ENCODE data around the gene ETS1.

Gene ETS1, protein sequence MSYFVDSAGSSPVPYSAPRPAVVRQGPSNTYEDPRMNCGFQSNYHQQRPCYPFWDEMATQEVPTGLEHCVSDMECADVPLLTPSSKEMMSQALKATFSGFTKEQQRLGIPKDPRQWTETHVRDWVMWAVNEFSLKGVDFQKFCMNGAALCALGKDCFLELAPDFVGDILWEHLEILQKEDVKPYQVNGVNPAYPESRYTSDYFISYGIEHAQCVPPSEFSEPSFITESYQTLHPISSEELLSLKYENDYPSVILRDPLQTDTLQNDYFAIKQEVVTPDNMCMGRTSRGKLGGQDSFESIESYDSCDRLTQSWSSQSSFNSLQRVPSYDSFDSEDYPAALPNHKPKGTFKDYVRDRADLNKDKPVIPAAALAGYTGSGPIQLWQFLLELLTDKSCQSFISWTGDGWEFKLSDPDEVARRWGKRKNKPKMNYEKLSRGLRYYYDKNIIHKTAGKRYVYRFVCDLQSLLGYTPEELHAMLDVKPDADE

GRCh38 chr11:128587415-128587814, at the start of gene ETS1:
Gene ETS1, minus strand, starts transcription at chr11:128587558. Its CDS starts 14,428 bp downstream, at chr11:128573130.
- DNase-seq (ENCODE audit: low read depth in 2 of 2), result no peak

- no peak for DNase-seq (ENCODE audit: low read depth in 2 of 2)
These were observed 47.0 kb upstream of the ETS1 start for GRCh38 chr11:128634395-128634794.

DNA sequence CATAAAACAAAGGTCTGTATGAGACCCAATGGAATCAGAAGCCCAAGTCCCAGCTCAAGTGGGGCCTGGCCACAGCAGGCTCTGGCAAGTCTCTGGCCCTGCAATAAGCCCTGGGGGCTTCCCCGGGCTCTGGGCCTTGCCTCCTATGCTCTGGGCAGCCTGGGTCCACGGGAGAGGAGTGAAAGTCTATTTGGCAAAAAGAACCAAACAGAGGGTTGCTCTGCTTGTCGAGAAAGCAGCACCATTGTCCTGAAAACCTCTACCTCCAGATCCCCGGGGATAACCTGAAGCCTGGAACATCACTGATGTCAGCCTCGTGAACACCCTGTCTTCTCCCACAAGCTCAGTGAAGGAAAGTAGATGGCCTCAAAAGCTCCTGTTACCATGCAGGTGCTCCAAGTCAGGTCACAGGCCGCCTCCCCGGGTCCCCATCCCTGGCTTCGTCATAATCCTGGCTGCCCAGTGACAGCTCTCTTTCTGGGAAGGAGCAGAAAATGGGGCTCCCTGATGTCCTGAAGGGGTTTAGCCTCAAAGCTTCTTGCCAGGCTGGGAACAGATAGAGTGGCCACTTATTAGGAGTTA, 46.1 kb upstream of the ETS1 start:
- no peak for DNase-seq (ENCODE audit: low read depth in 2 of 2)

DNA sequence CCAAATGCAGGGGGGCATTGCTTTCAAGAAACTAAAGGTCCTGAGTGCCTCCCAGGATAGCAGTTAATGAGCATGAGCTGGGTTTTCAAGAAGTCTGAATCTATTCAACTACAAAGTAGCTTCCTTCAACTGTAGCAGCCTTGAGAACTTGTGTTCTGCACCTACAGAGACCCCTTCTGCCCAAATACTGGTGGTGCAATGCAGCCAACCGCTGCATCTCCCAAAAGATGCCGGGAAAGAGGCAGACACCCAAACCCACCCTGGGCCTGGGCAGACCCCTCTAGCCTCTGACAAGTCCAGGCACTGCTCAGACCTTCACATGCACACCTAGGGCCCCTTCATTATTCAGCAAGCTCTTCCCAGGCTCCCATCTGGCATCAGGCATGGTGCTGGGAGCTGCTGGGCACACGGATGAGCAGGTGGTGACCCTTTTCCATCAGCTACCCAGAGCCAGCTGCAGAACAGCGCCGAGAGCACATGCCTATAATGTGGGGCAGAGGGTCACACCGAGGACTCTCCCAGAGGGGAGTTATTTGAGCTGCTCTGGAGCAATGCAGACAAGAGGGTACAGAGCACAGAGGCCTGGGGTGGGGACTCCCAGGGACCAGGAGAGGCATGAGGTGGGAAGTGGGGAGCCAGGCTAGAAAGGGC, 44.9 kb upstream of the ETS1 start:
- no peak for DNase-seq (ENCODE audit: low read depth in 2 of 2)

DNA sequence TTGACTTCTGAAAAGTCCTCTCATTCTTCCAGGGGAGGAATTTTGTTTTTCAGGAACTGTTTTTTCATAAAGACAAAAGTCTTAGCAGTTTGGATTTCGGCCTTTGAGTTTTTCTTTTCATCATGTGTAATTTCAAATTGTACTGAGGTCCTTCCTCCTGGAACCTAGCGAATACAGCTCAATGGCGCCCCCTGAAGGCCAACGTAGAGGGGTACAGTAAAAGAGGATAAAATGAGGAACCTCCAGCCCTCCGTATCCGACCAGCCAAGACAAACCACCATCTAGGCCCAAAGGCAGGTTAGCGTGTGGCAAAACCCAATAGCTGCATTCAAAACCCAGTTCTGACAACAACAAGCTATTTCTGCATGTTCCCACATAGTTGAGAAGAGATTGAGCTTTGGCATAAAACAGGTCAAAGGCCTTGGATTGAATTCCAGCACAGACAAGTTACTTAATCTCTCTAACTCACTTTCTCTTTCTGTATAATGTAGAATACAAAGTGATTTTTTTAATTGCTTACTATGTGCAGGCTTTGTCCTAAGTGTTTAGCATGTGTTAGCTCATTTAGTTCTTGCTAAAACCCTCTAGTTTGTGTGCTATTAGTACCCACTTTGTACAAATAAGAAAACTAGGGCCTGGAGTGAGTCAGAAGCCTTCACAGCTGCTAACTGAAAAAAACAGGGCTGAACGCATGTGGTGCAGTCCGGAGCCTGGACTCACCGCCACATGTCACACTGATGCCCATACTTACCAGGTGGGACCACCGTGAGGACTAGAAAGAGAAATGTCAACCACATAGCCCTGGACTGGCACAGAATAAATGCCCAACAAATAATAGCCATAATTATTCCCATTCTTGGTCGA, 43.2 kb upstream of the ETS1 start:
- peak; percentile 77 to 90 for DNase-seq (ENCODE audit: low read depth in 2 of 2)

DNA sequence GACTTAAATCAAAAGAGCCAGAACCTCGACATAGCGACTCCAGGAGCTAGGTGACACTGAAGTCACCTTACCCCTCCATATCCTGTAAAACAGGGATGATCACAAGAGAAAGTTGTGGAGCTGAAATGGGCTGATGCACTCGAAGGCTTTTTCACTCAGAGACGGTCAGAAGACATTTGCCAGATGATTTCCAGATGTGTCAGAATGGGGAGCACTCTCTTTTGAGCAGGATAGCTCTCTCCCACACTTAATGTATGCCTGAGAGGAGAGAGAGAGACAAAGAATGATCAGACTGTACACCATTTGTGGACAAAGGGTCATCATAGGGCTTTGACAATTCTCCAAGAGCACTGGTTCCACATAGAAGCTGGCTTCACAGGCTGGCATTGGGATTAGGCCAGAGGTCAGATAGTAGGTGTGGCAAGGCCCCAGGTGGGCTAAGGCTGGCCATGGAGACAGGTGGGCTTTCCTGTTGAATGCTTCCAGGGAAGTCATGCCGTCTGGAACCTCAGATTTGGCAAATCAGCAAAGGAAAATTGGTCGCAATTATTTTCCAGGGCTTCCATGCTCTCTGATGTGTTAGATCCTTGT, 42.3 kb upstream of the ETS1 start:
- DNase-seq (ENCODE audit: low read depth in 2 of 2), result no peak

DNA sequence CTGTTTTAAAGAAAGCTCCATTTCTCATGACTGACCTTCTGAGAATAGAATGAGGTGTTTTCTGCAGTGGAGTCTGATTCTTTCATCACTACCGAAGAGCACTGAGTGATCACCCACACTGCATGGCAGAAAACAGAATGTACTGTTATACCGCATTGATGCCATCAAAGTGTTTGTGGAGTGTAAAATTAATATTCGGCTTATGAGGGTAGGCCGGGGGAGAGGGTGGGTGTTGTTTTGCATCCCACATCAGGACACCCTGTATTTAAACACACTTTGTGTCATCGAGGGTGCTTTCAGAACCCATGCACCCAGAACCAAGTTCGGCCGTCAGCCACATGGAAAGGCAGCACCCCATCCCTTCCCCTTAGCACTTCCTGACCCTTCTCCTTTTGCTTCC, 41.3 kb upstream of the ETS1 start:
- DNase-seq (ENCODE audit: low read depth in 2 of 2), result no peak

GRCh38 chr11:128628325-128628673, 40.9 kb upstream of the ETS1 start:
- no peak for DNase-seq (ENCODE audit: low read depth in 2 of 2)

DNA sequence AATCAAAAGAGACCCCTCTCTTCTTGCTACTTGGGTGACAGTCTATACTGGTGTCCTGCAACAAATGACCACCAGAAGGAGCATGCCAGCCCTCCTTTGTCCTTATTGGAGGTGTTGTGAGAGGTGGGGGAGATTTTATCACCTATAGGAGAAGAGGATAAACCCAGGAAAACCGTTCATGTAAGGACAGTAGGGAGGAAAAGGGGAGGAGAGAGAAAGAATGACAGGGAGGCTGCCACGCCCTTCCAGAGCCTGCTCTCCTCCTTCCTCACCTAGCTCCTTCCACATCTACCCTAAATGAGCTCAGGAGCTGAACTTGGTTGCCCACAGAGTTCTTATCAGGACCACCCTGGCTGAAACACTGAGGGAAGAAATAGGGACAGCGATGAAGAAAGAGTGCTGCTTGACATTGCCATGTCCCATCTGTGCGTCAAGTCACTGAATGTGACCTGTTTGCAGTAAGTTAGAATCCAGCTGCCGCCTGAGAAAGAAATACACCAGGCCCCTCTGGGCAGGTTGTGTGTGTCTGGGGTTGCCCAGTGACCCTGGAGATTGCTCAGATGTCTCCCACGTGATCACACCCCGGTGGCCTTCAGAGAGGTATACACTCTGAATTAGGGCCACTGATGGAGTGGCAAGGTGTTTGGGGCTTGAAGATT, 40.4 kb upstream of the ETS1 start:
- no peak for DNase-seq (ENCODE audit: low read depth in 2 of 2)

DNA sequence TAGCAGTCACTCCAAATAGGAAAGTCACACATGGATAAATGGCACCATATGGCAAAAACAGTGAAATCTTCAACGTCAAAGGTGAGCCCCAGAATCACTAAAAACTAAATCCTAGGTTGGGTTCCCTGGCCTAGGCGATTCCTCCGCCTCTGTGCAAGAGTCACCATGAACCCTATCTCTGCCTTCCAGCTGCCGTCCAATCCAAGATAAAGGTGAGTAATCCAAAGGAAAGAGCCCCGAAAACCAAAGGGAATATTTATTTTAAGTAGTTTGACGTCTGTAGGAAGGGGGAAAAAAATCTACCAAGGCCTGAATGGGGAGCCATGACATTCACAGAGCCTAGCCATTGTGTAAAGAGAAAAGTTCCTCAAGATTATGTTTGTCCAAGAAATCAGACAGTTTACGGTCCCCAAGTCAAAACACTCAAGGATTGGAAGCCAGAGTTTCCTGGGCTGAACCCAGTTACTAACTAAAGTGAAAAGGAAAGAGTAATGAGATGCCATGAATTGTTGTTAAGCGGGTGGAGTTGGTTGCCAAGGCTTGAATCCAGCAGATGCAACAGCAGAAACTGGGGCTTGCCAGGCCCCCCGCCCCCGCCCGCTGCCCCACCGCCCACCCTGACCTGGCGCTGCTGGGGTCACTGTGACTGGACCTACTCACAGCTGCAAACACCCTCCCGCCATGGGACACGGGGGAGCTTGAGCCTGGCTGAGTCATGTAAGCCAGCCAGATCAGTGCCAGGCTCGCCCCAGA, 39.7 kb upstream of the ETS1 start:
- DNase-seq (ENCODE audit: low read depth in 2 of 2), result no peak

- no peak for DNase-seq (ENCODE audit: low read depth in 2 of 2)
These were observed 38.4 kb upstream of the ETS1 start for GRCh38 chr11:128625746-128626145.

DNA sequence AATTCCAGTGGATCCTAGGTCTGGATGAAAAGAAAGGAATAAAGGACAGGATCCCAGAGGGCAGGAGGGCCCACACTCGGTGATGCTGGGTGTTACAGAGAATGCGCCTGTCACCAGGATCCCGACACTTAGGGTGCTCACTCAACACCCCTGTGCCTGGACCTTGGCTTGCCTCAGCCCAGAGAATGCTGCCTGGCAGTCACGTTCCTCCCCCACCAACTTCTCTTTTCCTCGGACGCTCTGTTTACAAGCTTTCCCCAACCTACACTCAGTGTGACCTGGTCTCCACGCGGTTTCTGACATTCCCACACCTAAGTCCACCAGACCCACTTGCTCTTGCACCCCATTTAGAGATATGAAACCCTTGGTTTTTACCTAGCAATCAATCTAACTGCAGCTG, 38.0 kb upstream of the ETS1 start:
- no peak for DNase-seq (ENCODE audit: low read depth in 2 of 2)

GRCh38 chr11:128624269-128625175, 37.2 kb upstream of the ETS1 start:
- DNase-seq (ENCODE audit: low read depth in 2 of 2), result peak; percentile 22 to 25

DNA sequence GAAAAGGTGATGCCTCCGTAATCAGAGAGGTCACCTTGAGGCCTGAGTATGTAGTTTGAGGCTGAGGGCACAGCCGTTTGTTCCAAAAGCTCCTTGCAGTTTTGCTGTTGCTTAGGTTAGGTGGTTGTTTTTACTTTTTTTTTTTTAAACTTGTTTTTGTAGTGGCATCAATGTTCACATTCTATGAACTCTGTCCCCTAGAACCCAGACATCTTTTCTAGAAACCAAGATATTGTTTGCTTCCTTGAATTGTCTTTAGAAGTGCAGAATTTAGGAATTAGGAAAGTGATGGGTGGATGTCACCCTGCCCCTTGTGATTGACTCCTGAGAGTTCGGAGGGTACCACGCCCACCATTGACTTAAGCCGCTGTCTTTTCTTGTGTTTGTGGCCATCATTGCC, 35.7 kb upstream of the ETS1 start:
- DNase-seq (ENCODE audit: low read depth in 2 of 2), result no peak

GRCh38 chr11:128621601-128622501, 34.5 kb upstream of the ETS1 start:
- DNase-seq (ENCODE audit: low read depth in 2 of 2), result no peak

GRCh38 chr11:128620309-128621100, 33.1 kb upstream of the ETS1 start:
- no peak for DNase-seq (ENCODE audit: low read depth in 2 of 2)

DNA sequence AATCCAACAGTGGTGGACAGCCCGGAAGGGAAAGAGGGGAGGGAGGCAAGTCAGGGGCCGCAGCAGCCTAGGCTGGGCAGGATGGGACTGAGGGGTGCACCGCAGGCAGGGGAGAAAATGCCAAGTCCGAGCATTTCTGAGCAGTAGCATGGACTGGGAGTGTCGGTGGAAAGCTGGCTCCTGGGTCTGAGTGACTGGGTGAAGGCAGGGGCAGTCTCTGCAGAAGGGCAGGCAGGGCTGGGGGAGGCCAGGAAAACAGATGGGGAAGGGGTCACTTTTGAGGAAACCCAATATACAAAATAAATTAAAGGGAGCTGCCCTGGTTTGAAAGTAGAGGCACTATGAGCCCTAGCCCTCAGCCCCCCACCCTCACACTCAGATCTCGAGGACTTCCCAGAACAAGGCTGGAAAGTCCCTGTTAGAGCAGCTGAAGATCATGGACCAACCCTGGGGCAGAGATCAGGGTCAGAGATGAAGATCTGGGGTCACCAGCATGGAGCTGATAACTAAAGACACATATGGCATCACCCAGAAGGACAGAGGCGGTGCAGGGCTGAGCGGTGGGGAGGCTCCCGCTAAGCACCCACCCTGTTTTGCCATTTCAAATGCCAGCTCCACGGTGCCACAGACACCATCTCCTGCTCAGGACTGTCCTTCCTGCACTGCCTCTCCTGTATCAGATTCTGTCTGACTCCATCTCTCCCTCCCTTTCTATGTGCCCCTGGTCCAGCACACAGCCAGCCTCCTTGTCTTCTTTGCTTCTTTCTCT, 32.4 kb upstream of the ETS1 start:
- no peak for DNase-seq (ENCODE audit: low read depth in 2 of 2)
